ENCODE data around the gene MEPCE. TPM values are rescaled to one million over a fixed set of nuclear protein-coding genes. Genes with fewer than 3 reads are reported as not detected.

The MEPCE gene
- total and polyA plus RNA-seq, 9 of the 15 experiments (the other 6 are each of a cell fraction or from before 2014, with no cell fraction given): 10.9 to 76.3 (median 44.1) TPM

DNA sequence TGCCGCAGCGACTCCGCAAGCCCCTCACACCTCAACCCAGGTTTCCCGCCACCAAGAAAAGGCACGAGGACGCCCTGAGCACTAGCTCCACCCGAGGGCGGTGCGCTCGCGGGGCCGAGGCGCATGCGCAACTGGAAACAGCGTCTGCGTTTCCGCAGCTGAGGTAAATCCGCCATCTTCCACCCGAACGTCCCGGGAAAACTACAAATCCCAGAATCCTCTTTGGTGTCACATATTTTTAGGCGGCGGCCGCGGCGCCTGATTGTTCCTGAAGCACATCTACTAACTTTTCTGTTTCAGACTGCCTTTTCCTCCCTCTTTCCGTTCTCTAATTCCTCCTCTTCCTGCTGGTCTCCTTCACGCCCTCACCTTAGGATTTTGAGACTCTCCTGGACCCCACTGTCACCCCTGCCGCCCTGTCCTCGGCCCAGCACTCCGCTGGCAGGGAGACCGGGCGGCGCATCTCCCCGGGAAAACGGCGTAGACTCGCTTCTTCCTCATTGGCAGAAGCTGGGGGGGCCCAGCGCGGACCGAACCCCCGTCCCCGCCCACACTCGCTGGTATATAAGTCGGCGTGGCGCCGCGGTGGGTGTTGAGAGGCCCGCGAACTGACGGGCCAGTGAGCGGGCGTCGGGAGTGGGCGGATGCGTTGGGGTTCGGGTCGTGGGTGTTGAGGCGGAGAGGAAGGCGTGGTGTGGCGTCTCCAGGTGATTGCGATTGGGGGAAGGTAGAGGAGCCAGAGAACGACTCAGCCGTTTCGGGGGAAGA lies 1.2 kb upstream of the MEPCE start, which contains the start of gene ZCWPW1 (continued):
- TF ChIP-seq, protein P1, sequence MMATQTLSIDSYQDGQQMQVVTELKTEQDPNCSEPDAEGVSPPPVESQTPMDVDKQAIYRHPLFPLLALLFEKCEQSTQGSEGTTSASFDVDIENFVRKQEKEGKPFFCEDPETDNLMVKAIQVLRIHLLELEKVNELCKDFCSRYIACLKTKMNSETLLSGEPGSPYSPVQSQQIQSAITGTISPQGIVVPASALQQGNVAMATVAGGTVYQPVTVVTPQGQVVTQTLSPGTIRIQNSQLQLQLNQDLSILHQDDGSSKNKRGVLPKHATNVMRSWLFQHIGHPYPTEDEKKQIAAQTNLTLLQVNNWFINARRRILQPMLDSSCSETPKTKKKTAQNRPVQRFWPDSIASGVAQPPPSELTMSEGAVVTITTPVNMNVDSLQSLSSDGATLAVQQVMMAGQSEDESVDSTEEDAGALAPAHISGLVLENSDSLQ (IDR thresholded peaks at IDR 0.05): peak; percentile 66; the same call in 1 of the 2 replicates
- TF ChIP-seq, protein P2, sequence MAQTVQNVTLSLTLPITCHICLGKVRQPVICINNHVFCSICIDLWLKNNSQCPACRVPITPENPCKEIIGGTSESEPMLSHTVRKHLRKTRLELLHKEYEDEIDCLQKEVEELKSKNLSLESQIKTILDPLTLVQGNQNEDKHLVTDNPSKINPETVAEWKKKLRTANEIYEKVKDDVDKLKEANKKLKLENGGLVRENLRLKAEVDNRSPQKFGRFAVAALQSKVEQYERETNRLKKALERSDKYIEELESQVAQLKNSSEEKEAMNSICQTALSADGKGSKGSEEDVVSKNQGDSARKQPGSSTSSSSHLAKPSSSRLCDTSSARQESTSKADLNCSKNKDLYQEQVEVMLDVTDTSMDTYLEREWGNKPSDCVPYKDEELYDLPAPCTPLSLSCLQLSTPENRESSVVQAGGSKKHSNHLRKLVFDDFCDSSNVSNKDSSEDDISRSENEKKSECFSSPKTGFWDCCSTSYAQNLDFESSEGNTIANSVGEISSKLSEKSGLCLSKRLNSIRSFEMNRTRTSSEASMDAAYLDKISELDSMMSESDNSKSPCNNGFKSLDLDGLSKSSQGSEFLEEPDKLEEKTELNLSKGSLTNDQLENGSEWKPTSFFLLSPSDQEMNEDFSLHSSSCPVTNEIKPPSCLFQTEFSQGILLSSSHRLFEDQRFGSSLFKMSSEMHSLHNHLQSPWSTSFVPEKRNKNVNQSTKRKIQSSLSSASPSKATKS (CRISPR knock-in tag; IDR thresholded peaks at IDR 0.05): peak; percentile 68; the same call in 1 of the 2 replicates
- peak; percentile 66; the same call in 1 of the 2 replicates for TF ChIP-seq SREBF1 (IDR thresholded peaks at IDR 0.05; ENCODE audit: borderline replicate concordance, low read depth, low read length)
- no peak for TF ChIP-seq HEY1 (CRISPR knock-in tag; IDR thresholded peaks at IDR 0.05; ENCODE audit: borderline replicate concordance)
- peak; percentile 53; the same call in 1 of the 2 replicates for TF ChIP-seq ZNF444 (CRISPR knock-in tag; IDR thresholded peaks at IDR 0.05)
- peak; percentile 73; the same call in 1 of the 2 replicates for TF ChIP-seq SAFB (IDR thresholded peaks at IDR 0.05; ENCODE audit: borderline replicate concordance, low read depth, low read length)
- TF ChIP-seq MECOM (CRISPR knock-in tag; IDR thresholded peaks at IDR 0.05): peak; percentile 40; the same call in 1 of the 2 replicates
- TF ChIP-seq HDAC1 (IDR thresholded peaks at IDR 0.05): peak; percentile 40 to 92; a peak in 3 of 4 replicates
- no peak for TF ChIP-seq PYGO2 (tag; IDR thresholded peaks at IDR 0.05)
- no peak for TF ChIP-seq ADNP (tag; IDR thresholded peaks at IDR 0.05)
- TF ChIP-seq, protein P3, sequence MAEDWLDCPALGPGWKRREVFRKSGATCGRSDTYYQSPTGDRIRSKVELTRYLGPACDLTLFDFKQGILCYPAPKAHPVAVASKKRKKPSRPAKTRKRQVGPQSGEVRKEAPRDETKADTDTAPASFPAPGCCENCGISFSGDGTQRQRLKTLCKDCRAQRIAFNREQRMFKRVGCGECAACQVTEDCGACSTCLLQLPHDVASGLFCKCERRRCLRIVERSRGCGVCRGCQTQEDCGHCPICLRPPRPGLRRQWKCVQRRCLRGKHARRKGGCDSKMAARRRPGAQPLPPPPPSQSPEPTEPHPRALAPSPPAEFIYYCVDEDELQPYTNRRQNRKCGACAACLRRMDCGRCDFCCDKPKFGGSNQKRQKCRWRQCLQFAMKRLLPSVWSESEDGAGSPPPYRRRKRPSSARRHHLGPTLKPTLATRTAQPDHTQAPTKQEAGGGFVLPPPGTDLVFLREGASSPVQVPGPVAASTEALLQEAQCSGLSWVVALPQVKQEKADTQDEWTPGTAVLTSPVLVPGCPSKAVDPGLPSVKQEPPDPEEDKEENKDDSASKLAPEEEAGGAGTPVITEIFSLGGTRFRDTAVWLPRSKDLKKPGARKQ (CRISPR knock-in tag; IDR thresholded peaks at IDR 0.05): no peak
- TF ChIP-seq, protein P4, sequence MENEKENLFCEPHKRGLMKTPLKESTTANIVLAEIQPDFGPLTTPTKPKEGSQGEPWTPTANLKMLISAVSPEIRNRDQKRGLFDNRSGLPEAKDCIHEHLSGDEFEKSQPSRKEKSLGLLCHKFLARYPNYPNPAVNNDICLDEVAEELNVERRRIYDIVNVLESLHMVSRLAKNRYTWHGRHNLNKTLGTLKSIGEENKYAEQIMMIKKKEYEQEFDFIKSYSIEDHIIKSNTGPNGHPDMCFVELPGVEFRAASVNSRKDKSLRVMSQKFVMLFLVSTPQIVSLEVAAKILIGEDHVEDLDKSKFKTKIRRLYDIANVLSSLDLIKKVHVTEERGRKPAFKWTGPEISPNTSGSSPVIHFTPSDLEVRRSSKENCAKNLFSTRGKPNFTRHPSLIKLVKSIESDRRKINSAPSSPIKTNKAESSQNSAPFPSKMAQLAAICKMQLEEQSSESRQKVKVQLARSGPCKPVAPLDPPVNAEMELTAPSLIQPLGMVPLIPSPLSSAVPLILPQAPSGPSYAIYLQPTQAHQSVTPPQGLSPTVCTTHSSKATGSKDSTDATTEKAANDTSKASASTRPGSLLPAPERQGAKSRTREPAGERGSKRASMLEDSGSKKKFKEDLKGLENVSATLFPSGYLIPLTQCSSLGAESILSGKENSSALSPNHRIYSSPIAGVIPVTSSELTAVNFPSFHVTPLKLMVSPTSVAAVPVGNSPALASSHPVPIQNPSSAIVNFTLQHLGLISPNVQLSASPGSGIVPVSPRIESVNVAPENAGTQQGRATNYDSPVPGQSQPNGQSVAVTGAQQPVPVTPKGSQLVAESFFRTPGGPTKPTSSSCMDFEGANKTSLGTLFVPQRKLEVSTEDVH (IDR thresholded peaks at IDR 0.05; ENCODE audit: low read depth, partially characterized antibody): peak; percentile 97
- TF ChIP-seq, protein P5, sequence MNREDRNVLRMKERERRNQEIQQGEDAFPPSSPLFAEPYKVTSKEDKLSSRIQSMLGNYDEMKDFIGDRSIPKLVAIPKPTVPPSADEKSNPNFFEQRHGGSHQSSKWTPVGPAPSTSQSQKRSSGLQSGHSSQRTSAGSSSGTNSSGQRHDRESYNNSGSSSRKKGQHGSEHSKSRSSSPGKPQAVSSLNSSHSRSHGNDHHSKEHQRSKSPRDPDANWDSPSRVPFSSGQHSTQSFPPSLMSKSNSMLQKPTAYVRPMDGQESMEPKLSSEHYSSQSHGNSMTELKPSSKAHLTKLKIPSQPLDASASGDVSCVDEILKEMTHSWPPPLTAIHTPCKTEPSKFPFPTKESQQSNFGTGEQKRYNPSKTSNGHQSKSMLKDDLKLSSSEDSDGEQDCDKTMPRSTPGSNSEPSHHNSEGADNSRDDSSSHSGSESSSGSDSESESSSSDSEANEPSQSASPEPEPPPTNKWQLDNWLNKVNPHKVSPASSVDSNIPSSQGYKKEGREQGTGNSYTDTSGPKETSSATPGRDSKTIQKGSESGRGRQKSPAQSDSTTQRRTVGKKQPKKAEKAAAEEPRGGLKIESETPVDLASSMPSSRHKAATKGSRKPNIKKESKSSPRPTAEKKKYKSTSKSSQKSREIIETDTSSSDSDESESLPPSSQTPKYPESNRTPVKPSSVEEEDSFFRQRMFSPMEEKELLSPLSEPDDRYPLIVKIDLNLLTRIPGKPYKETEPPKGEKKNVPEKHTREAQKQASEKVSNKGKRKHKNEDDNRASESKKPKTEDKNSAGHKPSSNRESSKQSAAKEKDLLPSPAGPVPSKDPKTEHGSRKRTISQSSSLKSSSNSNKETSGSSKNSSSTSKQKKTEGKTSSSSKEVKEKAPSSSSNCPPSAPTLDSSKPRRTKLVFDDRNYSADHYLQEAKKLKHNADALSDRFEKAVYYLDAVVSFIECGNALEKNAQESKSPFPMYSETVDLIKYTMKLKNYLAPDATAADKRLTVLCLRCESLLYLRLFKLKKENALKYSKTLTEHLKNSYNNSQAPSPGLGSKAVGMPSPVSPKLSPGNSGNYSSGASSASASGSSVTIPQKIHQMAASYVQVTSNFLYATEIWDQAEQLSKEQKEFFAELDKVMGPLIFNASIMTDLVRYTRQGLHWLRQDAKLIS (CRISPR knock-in tag; IDR thresholded peaks at IDR 0.05): peak; percentile 98
- peak; percentile 42; the same call in 1 of the 2 replicates for TF ChIP-seq PRMT5 (CRISPR knock-in tag; IDR thresholded peaks at IDR 0.05)
